Glutamatergic neuron (in vitro differentiated cells): Measurements from ENCODE around the gene FAM53A. TPM values are rescaled to one million over a fixed set of nuclear protein-coding genes. Genes with fewer than 3 reads are reported as not detected.

ENCODE experiments used
- DNase-seq: peaks from one replicate; pipeline ENCODE4 v3.0.0; 2022
- H3K27ac Mint-ChIP-seq: one replicate; pipeline ENCODE4 v1.8.0; 2020; ENCODE audit warnings: mild to moderate bottlenecking, mixed read lengths, inconsistent platforms; ENCODE audit not compliant: unreplicated experiment
- H3K27me3 Mint-ChIP-seq: one replicate; pipeline ENCODE4 v1.8.0; 2020; ENCODE audit warnings: mild to moderate bottlenecking, moderate library complexity, mixed read lengths, inconsistent platforms; ENCODE audit not compliant: unreplicated experiment
- H3K36me3 Mint-ChIP-seq: one replicate; pipeline ENCODE4 v1.8.0; 2020; ENCODE audit warnings: mild to moderate bottlenecking, mixed read lengths, inconsistent platforms; ENCODE audit not compliant: unreplicated experiment
- H3K4me1 Mint-ChIP-seq: one replicate; pipeline ENCODE4 v1.8.0; 2020; ENCODE audit warnings: mild to moderate bottlenecking, low read depth, mixed read lengths, inconsistent platforms; ENCODE audit not compliant: unreplicated experiment
- H3K4me3 Mint-ChIP-seq: one replicate; pipeline ENCODE4 v1.8.0; 2020; ENCODE audit warnings: mild to moderate bottlenecking, mixed read lengths, inconsistent platforms; ENCODE audit not compliant: unreplicated experiment
- H3K9me3 Mint-ChIP-seq: one replicate; pipeline ENCODE4 v1.8.0; 2020; ENCODE audit warnings: mild to moderate bottlenecking, moderate library complexity, mixed read lengths, inconsistent platforms; ENCODE audit not compliant: unreplicated experiment
- total RNA-seq: library from RNA; stranded (reverse); fragmentation: NEBNext Ultra II Directional; extraction: Animal tissue kit (Norgen Biotek cat#: 25700); gene quantifications from one replicate; pipeline ENCODE4 v1.2.1, GENCODE V29; 2021; ENCODE audit not compliant: unreplicated experiment
- TF ChIP-seq, protein P1 (sequence below): fragments of 200-600 bp; sonication (generic); IDR thresholded peaks from one replicate; pipeline ENCODE4 v1.5.0; 2021; ENCODE audit not compliant: partially characterized antibody, unreplicated experiment

The FAM53A gene
- total RNA-seq, 1 donor from 2014 or later = 1.1 TPM

- peaks cover 3% of the 10 kb centered on the region for H3K27me3 Mint-ChIP-seq
- H3K9me3 Mint-ChIP-seq = peaks cover 4% of the 10 kb centered on the region
- peak; percentile 11 for DNase-seq
- TF ChIP-seq, protein P1, sequence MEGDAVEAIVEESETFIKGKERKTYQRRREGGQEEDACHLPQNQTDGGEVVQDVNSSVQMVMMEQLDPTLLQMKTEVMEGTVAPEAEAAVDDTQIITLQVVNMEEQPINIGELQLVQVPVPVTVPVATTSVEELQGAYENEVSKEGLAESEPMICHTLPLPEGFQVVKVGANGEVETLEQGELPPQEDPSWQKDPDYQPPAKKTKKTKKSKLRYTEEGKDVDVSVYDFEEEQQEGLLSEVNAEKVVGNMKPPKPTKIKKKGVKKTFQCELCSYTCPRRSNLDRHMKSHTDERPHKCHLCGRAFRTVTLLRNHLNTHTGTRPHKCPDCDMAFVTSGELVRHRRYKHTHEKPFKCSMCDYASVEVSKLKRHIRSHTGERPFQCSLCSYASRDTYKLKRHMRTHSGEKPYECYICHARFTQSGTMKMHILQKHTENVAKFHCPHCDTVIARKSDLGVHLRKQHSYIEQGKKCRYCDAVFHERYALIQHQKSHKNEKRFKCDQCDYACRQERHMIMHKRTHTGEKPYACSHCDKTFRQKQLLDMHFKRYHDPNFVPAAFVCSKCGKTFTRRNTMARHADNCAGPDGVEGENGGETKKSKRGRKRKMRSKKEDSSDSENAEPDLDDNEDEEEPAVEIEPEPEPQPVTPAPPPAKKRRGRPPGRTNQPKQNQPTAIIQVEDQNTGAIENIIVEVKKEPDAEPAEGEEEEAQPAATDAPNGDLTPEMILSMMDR = no peak
- no peak overlapping the region for H3K4me3 Mint-ChIP-seq
- H3K36me3 Mint-ChIP-seq = no peaks in the 10 kb centered on the region
- H3K4me1 Mint-ChIP-seq = peaks cover 17% of the 10 kb centered on the region
- H3K27ac Mint-ChIP-seq = no peak overlapping the region
These were observed 79.9 kb downstream of the FAM53A start for GRCh38 chr4:1604181-1604705.

- Mint-ChIP-seq H3K4me3 (no peak overlapping the region), H3K36me3 (no peaks in the 10 kb centered on the region), H3K9me3 (peaks cover 4% of the 10 kb centered on the region), H3K4me1 (peaks cover 17% of the 10 kb centered on the region), H3K27me3 (peaks cover 3% of the 10 kb centered on the region), H3K27ac (no peak overlapping the region)
- peak; percentile 13 for DNase-seq
- TF ChIP-seq, protein P1 = no peak
These were observed 80.5 kb downstream of the FAM53A start for GRCh38 chr4:1603413-1604135.

GRCh38 chr4:1602655-1603412, 81.3 kb downstream of the FAM53A start:
- Mint-ChIP-seq H3K4me3 (no peak overlapping the region), H3K36me3 (no peaks in the 10 kb centered on the region), H3K27me3 (peaks cover 3% of the 10 kb centered on the region), H3K27ac (no peak overlapping the region), H3K4me1 (peaks cover 19% of the 10 kb centered on the region), H3K9me3 (peaks cover 6% of the 10 kb centered on the region)
- TF ChIP-seq, protein P1 = no peak
- DNase-seq = peak; percentile 25

DNA sequence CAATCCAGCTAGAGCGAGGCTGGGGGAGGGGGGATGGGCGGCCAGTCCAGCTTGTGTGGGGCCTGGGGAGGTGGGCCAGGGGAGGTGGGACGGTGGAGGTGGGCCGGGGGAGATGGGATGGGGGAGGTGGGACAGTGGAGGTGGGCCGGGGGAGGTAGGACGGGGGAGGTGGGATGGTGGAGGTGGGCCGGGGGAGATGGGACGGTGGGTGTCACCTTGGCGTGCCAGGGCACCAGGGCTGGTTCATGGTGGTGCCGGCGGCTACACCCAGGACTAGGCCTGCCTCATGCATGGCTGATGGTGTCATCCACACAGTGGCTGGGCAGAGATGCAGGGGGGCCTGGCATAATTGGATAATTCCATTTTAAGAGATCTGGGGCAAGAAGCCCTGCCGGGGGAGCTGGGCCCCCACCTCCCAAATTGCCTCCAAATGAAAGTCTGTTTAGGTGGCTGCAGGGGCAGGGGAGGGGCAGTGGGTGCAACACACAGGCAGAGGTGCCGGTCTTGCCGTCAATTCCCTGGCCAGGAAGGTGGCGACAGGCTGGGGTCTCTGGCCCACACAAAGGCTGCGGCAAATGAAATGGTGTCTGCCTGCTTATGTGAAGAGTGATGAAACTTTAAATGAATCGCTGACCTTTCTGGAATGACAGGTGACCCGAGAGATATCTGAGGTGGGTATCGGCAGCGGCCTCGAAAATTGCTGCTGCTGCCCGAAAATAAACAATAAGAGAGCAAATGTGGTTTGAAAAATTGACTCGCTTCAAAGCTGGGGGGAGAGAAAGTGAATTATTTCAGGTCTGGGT, 82.1 kb downstream of the FAM53A start:
- peak; percentile 19 for DNase-seq
- TF ChIP-seq, protein P1 = no peak
- H3K4me1 Mint-ChIP-seq = peaks cover 19% of the 10 kb centered on the region
- H3K27me3 Mint-ChIP-seq = peaks cover 3% of the 10 kb centered on the region
- peak overlapping the region; percentile 50 for H3K27ac Mint-ChIP-seq
- H3K9me3 Mint-ChIP-seq = peaks cover 6% of the 10 kb centered on the region
- no peak overlapping the region for H3K4me3 Mint-ChIP-seq
- no peaks in the 10 kb centered on the region for H3K36me3 Mint-ChIP-seq
